Spleen (tissue), 11 donors: ENCODE results near the gene GLTPD2. TPM values are rescaled to one million over a fixed set of nuclear protein-coding genes. Genes with fewer than 3 reads are reported as not detected.
A peak's percentile ranks its signal among the peaks of the same experiment; 100 is the strongest.

ENCODE experiments used
- DNase-seq: peaks from one replicate; pipeline ENCODE4 v3.0.0-alpha.2; 2020
- H3K27ac ChIP-seq, 8 donors: fragments of 200-600 bp; sonication (generic) in 7 of 8; 1 replicate in 4 of 8; 2 replicates in 4 of 8; pipeline versions ENCODE4 v1.5.0 to v1.8.0; 2016 to 2021; ENCODE audit warnings: inconsistent platforms in 4 of 8, mild to moderate bottlenecking in 4 of 8, moderate library complexity in 1 of 8
- H3K27me3 ChIP-seq, 7 donors: fragments of 200-600 bp; sonication (generic) in 6 of 7; replicated peaks in 1 of 7; 1 replicate in 4 of 7; 2 replicates in 3 of 7; pipeline versions ENCODE4 v1.5.0 to v1.8.0; 2016 to 2021; ENCODE audit warnings: inconsistent platforms in 3 of 7, mild to moderate bottlenecking in 1 of 7
- H3K36me3 ChIP-seq, 6 donors: fragments of 200-600 bp; sonication (generic) in 5 of 6; 1 replicate in 4 of 6; 2 replicates in 2 of 6; pipeline versions ENCODE4 v1.5.0 to v1.8.0; 2016 to 2021; ENCODE audit warnings: inconsistent platforms in 2 of 6
- H3K4me1 ChIP-seq, 6 donors: fragments of 200-600 bp; sonication (generic) in 5 of 6; 1 replicate in 3 of 6; 2 replicates in 3 of 6; pipeline versions ENCODE4 v1.5.0 to v1.8.0; 2016 to 2021; ENCODE audit warnings: inconsistent platforms in 3 of 6
- H3K4me3 ChIP-seq, 8 donors: fragments of 200-600 bp; sonication (generic) in 7 of 8; 1 replicate in 4 of 8; 2 replicates in 4 of 8; pipeline versions ENCODE4 v1.5.0 to v1.8.0; 2016 to 2021; ENCODE audit warnings: inconsistent platforms in 4 of 8, mild to moderate bottlenecking in 4 of 8, moderate library complexity in 2 of 8
- H3K9me3 ChIP-seq, 8 donors: fragments of 200-600 bp; sonication (generic) in 7 of 8; 1 replicate in 4 of 8; 2 replicates in 4 of 8; pipeline versions ENCODE4 v1.5.0 to v1.8.0; 2016 to 2021; ENCODE audit warnings: inconsistent platforms in 4 of 8
- CTCF ChIP-seq, 11 experiments: fragments of 200-600 bp in 7 of 11; fragments of 450-650 bp in 4 of 11; sonication (generic) in 4 of 11; IDR thresholded peaks in 8 of 11; conservative IDR thresholded peaks in 3 of 11; 1 replicate in 7 of 11; 2 replicates in 4 of 11; pipeline versions ENCODE4 v1.4.0 to v1.8.0; 2016 to 2021; ENCODE audit warnings: antibody characterized with exemption in 11 of 11, inconsistent platforms in 4 of 11, mild to moderate bottlenecking in 1 of 11
- POLR2A ChIP-seq, 3 donors: fragments of 450-650 bp; IDR thresholded peaks; one replicate each; pipeline ENCODE4 v1.5.1; 2017; ENCODE audit warnings: antibody characterized with exemption in 3 of 3, mild to moderate bottlenecking in 1 of 3
- POLR2AphosphoS5 ChIP-seq, 3 donors: sonication (generic); formaldehyde crosslinking; IDR thresholded peaks; one replicate each; pipeline ENCODE4 v1.5.1; 2017; ENCODE audit warnings: antibody characterized with exemption in 3 of 3
- WGBS, 5 donors: extraction: QIAGEN DNeasy Blood & Tissue Kit in 3 of 5; methylation state at CpG; one replicate each; pipeline versions ENCODE4 v1.1.5 to v1.1.7; 2013 to 2018; 5-methylcytosine and 5-hydroxymethylcytosine counted together
- intact Hi-C: fragments of 100-400 bp; cut with DNase I; formaldehyde crosslinking; loops from one replicate; pipeline ENCODE4 v1.15.0; 2023; ENCODE audit warnings: low total_unique reads
- polyA plus RNA-seq, 3 donors: library from polyadenylated mRNA; stranded (reverse); fragments of 200-250 nt; gene quantifications; one replicate each; pipeline ENCODE4 v1.2.1, GENCODE V29; 2013
- total RNA-seq, 7 donors: library from RNA; depleted of rRNA in 3 of 7; stranded (reverse); fragments of >200 nt in 3 of 7; fragmentation: NEBNext Ultra II Directional in 4 of 7; extraction: Animal tissue kit (Norgen Biotek cat#: 25700) in 4 of 7; gene quantifications; one replicate each; pipeline versions ENCODE4 v1.1.0 to v1.2.1, GENCODE V29; 2016 to 2021
- donor health status: healthy with polysubstance abuse.
- donor health status: DM: no; HTN: no; CAD: no; lungs with moderate emphysema.
- donor health status: DM: no; HTN: no; CAD: no.
- donor health status: Bipolar disorder and iron deficiency.
- donor health status: healthy.
- donor health status: DM: no; HTN: no; CAD: no.
- donor health status: DM: yes; HTN: yes; CAD: no.

GLTPD2 gene
- total and polyA plus RNA-seq, 10 donors: 0.06 TPM; not detected in 9

- no peaks in the 10 kb centered on the region for H3K27me3 ChIP-seq
- H3K27ac ChIP-seq: peak within 1 kb of the TSS; percentile 82 to 96 (median 92)
- H3K4me3 ChIP-seq: peak within 1 kb of the TSS; percentile 59 to 97 (median 94)
- DNase-seq: peak; percentile 97
- H3K9me3 ChIP-seq: no peaks in the 10 kb centered on the region
- H3K36me3 ChIP-seq: peaks cover 0 to 12% (median 6%) of the 10 kb centered on the region in 6 donors
- intact Hi-C loops: no loop called here
- WGBS, 5 donors: 0 to 1% (median 0%) methylated on average over 45 to 91 of the region's 91 CpGs
- peaks cover 28 to 51% (median 40%) of the 10 kb centered on the region in 6 donors for H3K4me1 ChIP-seq
- peak in 2 of 11 experiments; percentile 4 to 14 for TF ChIP-seq CTCF (IDR thresholded peaks at IDR 0.05 in 8 of 11, conservative IDR thresholded peaks at IDR 0.05 in 3 of 11)
- peak in 1 of 3 donors; percentile 63 for TF ChIP-seq POLR2A (IDR thresholded peaks at IDR 0.05)
- peak; percentile 91 to 94 (median 93) for TF ChIP-seq POLR2AphosphoS5 (IDR thresholded peaks at IDR 0.05)
Measured at GRCh38 chr17:4833178-4833940, 44.6 kb downstream of the GLTPD2 start, which contains the start of gene MINK1. Gene MINK1, plus strand, starts transcription at chr17:4833340. Its CDS starts 244 bp downstream, at chr17:4833584.

DNA sequence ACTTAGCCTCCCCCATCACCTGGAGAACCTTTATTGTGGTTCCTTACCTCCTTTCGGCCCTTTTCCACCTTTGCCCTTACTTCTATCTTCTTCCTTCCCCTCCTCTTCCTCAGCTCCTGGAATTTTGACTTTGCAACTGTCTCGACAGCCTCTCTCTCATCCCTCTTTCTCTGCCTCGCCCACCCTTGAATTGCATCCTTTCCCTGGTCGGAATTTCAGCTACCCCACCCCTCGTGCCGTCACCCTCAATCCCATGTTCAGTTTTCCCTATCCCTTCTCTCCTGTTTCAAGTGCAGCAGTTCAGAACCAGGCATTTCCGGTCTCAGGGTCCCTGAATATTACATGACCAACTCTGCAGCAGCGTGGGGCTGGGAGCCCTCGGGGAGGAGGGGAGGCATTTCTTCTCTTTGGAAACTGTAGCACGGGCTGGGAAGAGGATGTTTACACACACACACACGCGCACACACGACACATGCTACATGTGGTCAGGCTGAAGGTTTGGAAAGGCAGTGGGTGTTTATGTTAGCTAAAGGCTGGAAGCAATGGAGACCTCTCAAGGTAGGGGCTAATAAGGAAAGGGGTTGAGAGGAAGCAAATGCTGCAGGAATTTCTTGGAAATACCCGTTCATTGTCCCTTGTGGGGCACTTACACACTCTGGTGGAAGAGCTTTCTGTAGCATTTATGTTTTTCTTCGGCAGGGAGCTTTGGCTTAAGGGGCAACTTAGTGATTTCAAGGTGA, 45.3 kb downstream of the GLTPD2 start:
- TF ChIP-seq CTCF (IDR thresholded peaks at IDR 0.05 in 8 of 11, conservative IDR thresholded peaks at IDR 0.05 in 3 of 11) (no peak), POLR2A (IDR thresholded peaks at IDR 0.05) (no peak), POLR2AphosphoS5 (IDR thresholded peaks at IDR 0.05) (no peak)
- 6 to 12% (median 10%) methylated on average over 15 of the region's 15 CpGs for WGBS, 5 donors
- Histone ChIP-seq H3K9me3 (no peaks in the 10 kb centered on the region), H3K27ac (peak overlapping the region; percentile 82 to 96 (median 92)), H3K4me3 (peak overlapping the region; percentile 59 to 97 (median 94)), H3K36me3 (peaks cover 0 to 19% (median 8%) of the 10 kb centered on the region in 6 donors), H3K4me1 (peaks cover 28 to 58% (median 41%) of the 10 kb centered on the region in 6 donors), H3K27me3 (no peaks in the 10 kb centered on the region)
- DNase-seq: no peak
- intact Hi-C loops: no loop called here

GRCh38 chr17:4834681-4835020, 45.9 kb downstream of the GLTPD2 start:
- 79 to 89% (median 86%) methylated on average over 4 of the region's 4 CpGs for WGBS, 5 donors
- intact Hi-C loops: no loop called here
- Histone ChIP-seq H3K4me3 (peak overlapping the region in 5 of 8 donors; percentile 89 to 97 (median 96)), H3K9me3 (no peaks in the 10 kb centered on the region), H3K4me1 (peaks cover 28 to 62% (median 41%) of the 10 kb centered on the region in 6 donors), H3K27me3 (no peaks in the 10 kb centered on the region), H3K27ac (peak overlapping the region in 5 of 8 donors; percentile 92 to 96 (median 93)), H3K36me3 (peaks cover 0 to 22% (median 8%) of the 10 kb centered on the region in 6 donors)
- TF ChIP-seq POLR2A (IDR thresholded peaks at IDR 0.05): no peak
- no peak for TF ChIP-seq POLR2AphosphoS5 (IDR thresholded peaks at IDR 0.05)
- no peak for TF ChIP-seq CTCF (IDR thresholded peaks at IDR 0.05 in 8 of 11, conservative IDR thresholded peaks at IDR 0.05 in 3 of 11)
- no peak for DNase-seq
